SK-N-SH treated with all-trans-retinoic acid at 6 μM for 48 hours (cell line): ENCODE data around the gene ADM5.
A peak's percentile ranks its signal among the peaks of the same experiment; 100 is the strongest.

Experiments
- ATAC-seq: fragments of 200-7000 bp; cut with Tn5 transposase; 3 replicates; pipeline ENCODE4 v1.9.1; 2020; ENCODE audit warnings: mild to moderate bottlenecking, moderate library complexity
- ARNTL ChIP-seq: fragments of 450-650 bp; formaldehyde crosslinking; IDR thresholded peaks from 2 replicates; pipeline ENCODE4 v1.5.0; 2020; ENCODE audit warnings: low read depth, mild to moderate bottlenecking, moderate library complexity, borderline replicate concordance
- BACH2 ChIP-seq: fragments of 250-450 bp; sonication (Bioruptor Pico); IDR thresholded peaks from 2 replicates; pipeline ENCODE4 v1.9.0; 2021; ENCODE audit warnings: mild to moderate bottlenecking, borderline replicate concordance
- CSDC2 ChIP-seq: fragments of 250-450 bp; sonication (Bioruptor Pico); IDR thresholded peaks from 2 replicates; pipeline ENCODE4 v1.5.0; 2020; ENCODE audit warnings: mild to moderate bottlenecking, moderate library complexity
- ESRRG ChIP-seq: fragments of 250-450 bp; sonication (Bioruptor Pico); IDR thresholded peaks from 2 replicates; pipeline ENCODE4 v1.6.1; 2021; ENCODE audit warnings: mild to moderate bottlenecking
- GLIS3 ChIP-seq: fragments of 250-450 bp; sonication (Bioruptor Pico); IDR thresholded peaks from 2 replicates; pipeline ENCODE4 v1.5.0; 2020; ENCODE audit warnings: mild to moderate bottlenecking, moderate library complexity
- ISL1 ChIP-seq: fragments of 250-450 bp; sonication (Bioruptor Pico); IDR thresholded peaks from 2 replicates; pipeline ENCODE4 v2.1.2; 2022; ENCODE audit warnings: mild to moderate bottlenecking, moderate library complexity
- OSR1 ChIP-seq: fragments of 250-450 bp; sonication (Bioruptor Pico); IDR thresholded peaks from 2 replicates; pipeline ENCODE4 v1.8.0; 2022; ENCODE audit warnings: moderate library complexity, mild to moderate bottlenecking, inconsistent platforms
- PPARA ChIP-seq: fragments of 250-450 bp; sonication (Bioruptor Pico); IDR thresholded peaks from 2 replicates; pipeline ENCODE4 v1.5.0; 2020; ENCODE audit warnings: mild to moderate bottlenecking, borderline replicate concordance
- SNAI2 ChIP-seq: fragments of 250-450 bp; sonication (Bioruptor Pico); IDR thresholded peaks from 2 replicates; pipeline ENCODE4 v1.5.0; 2020; ENCODE audit warnings: mild to moderate bottlenecking, moderate library complexity
- TCF4 ChIP-seq: fragments of 250-450 bp; sonication (Bioruptor Pico); IDR thresholded peaks from 2 replicates; pipeline ENCODE4 v1.8.0; 2021; ENCODE audit warnings: mild to moderate bottlenecking, moderate library complexity, borderline replicate concordance
- TOX ChIP-seq: fragments of 250-450 bp; sonication (Bioruptor Pico); IDR thresholded peaks from 2 replicates; pipeline ENCODE4 v1.8.0; 2021; ENCODE audit warnings: mild to moderate bottlenecking, moderate library complexity, borderline replicate concordance
- ZC3H10 ChIP-seq: fragments of 250-450 bp; sonication (Bioruptor Pico); IDR thresholded peaks from 2 replicates; pipeline ENCODE4 v1.5.1; 2021; ENCODE audit warnings: mild to moderate bottlenecking, moderate library complexity
- ZFP3 ChIP-seq: fragments of 250-450 bp; sonication (Bioruptor Pico); IDR thresholded peaks from 2 replicates; pipeline ENCODE4 v1.5.0; 2020; ENCODE audit warnings: mild to moderate bottlenecking, moderate library complexity
- ZNF565 ChIP-seq: fragments of 450-650 bp; formaldehyde crosslinking; conservative IDR thresholded peaks from 2 replicates; pipeline ENCODE4 v1.5.0; 2020; ENCODE audit warnings: low read depth, mild to moderate bottlenecking, moderate library complexity
- ZNF70 ChIP-seq: fragments of 450-650 bp; formaldehyde crosslinking; IDR thresholded peaks from 2 replicates; pipeline ENCODE4 v1.5.0; 2020; ENCODE audit warnings: mild to moderate bottlenecking, moderate library complexity
- ZNF8 ChIP-seq: fragments of 450-650 bp; formaldehyde crosslinking; IDR thresholded peaks from 2 replicates; pipeline ENCODE4 v1.5.0; 2020; ENCODE audit warnings: mild to moderate bottlenecking, moderate library complexity
- TF ChIP-seq, protein P1 (sequence below): fragments of 250-450 bp; sonication (Bioruptor Pico); IDR thresholded peaks from 2 replicates; pipeline ENCODE4 v1.5.1; 2021; ENCODE audit warnings: mild to moderate bottlenecking, moderate library complexity
- TF ChIP-seq, protein P2 (sequence below): fragments of 250-450 bp; sonication (Bioruptor Pico); IDR thresholded peaks from 2 replicates; pipeline ENCODE4 v1.8.0; 2021; ENCODE audit warnings: low read depth, mild to moderate bottlenecking, moderate library complexity, borderline replicate concordance
- TF ChIP-seq, protein P3 (sequence below): fragments of 250-450 bp; sonication (Bioruptor Pico); IDR thresholded peaks from 2 replicates; pipeline ENCODE4 v1.8.0; 2020; ENCODE audit warnings: mild to moderate bottlenecking, moderate library complexity, borderline replicate concordance
- TF ChIP-seq, protein P4 (sequence below): fragments of 250-450 bp; sonication (Bioruptor Pico); IDR thresholded peaks from 2 replicates; pipeline ENCODE4 v1.5.0; 2020; ENCODE audit warnings: mild to moderate bottlenecking, moderate library complexity

Gene ADM5

DNA sequence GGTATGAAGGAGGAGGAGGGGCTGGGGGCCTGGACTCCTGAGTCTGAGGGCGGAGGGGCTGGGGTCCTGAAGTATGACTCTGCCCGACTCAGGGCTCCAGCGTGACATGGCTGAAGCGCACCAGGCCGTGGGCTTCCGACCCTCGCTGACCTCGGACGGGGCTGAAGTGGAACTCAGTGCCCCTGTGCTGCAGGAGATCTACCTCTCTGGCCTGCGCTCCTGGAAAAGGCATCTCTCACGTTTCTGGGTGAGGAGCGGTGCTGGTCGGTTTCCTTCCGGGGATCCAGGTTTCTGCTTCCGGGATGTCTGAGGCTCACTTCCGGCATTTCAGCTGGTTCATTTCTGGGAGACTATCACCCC, 2.7 kb downstream of the ADM5 start:
- TF ChIP-seq, protein P1, sequence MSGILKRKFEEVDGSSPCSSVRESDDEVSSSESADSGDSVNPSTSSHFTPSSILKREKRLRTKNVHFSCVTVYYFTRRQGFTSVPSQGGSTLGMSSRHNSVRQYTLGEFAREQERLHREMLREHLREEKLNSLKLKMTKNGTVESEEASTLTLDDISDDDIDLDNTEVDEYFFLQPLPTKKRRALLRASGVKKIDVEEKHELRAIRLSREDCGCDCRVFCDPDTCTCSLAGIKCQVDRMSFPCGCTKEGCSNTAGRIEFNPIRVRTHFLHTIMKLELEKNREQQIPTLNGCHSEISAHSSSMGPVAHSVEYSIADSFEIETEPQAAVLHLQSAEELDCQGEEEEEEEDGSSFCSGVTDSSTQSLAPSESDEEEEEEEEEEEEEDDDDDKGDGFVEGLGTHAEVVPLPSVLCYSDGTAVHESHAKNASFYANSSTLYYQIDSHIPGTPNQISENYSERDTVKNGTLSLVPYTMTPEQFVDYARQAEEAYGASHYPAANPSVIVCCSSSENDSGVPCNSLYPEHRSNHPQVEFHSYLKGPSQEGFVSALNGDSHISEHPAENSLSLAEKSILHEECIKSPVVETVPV (CRISPR knock-in tag), result no peak
- TF ChIP-seq, protein P2, sequence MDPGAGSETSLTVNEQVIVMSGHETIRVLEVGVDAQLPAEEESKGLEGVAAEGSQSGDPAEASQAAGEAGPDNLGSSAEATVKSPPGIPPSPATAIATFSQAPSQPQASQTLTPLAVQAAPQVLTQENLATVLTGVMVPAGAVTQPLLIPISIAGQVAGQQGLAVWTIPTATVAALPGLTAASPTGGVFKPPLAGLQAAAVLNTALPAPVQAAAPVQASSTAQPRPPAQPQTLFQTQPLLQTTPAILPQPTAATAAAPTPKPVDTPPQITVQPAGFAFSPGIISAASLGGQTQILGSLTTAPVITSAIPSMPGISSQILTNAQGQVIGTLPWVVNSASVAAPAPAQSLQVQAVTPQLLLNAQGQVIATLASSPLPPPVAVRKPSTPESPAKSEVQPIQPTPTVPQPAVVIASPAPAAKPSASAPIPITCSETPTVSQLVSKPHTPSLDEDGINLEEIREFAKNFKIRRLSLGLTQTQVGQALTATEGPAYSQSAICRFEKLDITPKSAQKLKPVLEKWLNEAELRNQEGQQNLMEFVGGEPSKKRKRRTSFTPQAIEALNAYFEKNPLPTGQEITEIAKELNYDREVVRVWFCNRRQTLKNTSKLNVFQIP (CRISPR knock-in tag), result no peak
- TF ChIP-seq ZNF565 (CRISPR knock-in tag) (no peak), CSDC2 (CRISPR knock-in tag) (no peak), TCF4 (CRISPR knock-in tag) (no peak), ZFP3 (CRISPR knock-in tag) (no peak), GLIS3 (no peak), SNAI2 (CRISPR knock-in tag) (no peak), ISL1 (no peak)
- TF ChIP-seq, protein P3, sequence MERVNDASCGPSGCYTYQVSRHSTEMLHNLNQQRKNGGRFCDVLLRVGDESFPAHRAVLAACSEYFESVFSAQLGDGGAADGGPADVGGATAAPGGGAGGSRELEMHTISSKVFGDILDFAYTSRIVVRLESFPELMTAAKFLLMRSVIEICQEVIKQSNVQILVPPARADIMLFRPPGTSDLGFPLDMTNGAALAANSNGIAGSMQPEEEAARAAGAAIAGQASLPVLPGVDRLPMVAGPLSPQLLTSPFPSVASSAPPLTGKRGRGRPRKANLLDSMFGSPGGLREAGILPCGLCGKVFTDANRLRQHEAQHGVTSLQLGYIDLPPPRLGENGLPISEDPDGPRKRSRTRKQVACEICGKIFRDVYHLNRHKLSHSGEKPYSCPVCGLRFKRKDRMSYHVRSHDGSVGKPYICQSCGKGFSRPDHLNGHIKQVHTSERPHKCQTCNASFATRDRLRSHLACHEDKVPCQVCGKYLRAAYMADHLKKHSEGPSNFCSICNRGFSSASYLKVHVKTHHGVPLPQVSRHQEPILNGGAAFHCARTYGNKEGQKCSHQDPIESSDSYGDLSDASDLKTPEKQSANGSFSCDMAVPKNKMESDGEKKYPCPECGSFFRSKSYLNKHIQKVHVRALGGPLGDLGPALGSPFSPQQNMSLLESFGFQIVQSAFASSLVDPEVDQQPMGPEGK (CRISPR knock-in tag), result no peak
- TF ChIP-seq, all 23 proteins: peak for 0
- peak; percentile 8; the same call in 1 of the 3 replicates for ATAC-seq

DNA sequence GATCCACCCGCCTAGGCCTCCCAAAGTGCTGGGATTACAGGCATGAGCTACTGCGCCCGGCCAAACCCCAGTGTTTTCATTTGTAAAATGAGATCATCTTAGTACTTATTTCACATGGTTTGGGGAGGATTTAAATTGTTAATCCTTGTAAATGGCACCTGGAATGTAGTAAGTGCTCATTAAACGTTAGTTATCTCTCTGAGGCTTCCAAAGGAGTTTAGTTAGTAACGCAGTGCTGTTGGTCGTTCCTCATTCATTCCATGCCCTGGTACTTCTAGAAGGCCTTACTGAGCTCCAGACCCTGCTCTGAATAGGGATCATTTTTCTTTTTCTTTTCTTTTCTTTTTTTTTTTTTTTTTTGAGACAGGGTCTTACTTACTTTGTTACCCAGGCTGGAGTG, 6.7 kb downstream of the ADM5 start:
- no peak for ATAC-seq
- TF ChIP-seq, protein P4, sequence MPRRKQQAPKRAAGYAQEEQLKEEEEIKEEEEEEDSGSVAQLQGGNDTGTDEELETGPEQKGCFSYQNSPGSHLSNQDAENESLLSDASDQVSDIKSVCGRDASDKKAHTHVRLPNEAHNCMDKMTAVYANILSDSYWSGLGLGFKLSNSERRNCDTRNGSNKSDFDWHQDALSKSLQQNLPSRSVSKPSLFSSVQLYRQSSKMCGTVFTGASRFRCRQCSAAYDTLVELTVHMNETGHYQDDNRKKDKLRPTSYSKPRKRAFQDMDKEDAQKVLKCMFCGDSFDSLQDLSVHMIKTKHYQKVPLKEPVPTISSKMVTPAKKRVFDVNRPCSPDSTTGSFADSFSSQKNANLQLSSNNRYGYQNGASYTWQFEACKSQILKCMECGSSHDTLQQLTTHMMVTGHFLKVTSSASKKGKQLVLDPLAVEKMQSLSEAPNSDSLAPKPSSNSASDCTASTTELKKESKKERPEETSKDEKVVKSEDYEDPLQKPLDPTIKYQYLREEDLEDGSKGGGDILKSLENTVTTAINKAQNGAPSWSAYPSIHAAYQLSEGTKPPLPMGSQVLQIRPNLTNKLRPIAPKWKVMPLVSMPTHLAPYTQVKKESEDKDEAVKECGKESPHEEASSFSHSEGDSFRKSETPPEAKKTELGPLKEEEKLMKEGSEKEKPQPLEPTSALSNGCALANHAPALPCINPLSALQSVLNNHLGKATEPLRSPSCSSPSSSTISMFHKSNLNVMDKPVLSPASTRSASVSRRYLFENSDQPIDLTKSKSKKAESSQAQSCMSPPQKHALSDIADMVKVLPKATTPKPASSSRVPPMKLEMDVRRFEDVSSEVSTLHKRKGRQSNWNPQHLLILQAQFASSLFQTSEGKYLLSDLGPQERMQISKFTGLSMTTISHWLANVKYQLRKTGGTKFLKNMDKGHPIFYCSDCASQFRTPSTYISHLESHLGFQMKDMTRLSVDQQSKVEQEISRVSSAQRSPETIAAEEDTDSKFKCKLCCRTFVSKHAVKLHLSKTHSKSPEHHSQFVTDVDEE (CRISPR knock-in tag), result no peak
- no peak for TF ChIP-seq CSDC2 (CRISPR knock-in tag)
- no peak for TF ChIP-seq ESRRG
- TF ChIP-seq TOX (CRISPR knock-in tag), result no peak
- TF ChIP-seq, protein P2 (CRISPR knock-in tag), result no peak
- no peak for TF ChIP-seq ISL1
- no peak for TF ChIP-seq OSR1 (CRISPR knock-in tag)
- TF ChIP-seq PPARA (CRISPR knock-in tag), result no peak
- no peak for TF ChIP-seq BACH2 (CRISPR knock-in tag)
- TF ChIP-seq, all 23 proteins: peak for 0

DNA sequence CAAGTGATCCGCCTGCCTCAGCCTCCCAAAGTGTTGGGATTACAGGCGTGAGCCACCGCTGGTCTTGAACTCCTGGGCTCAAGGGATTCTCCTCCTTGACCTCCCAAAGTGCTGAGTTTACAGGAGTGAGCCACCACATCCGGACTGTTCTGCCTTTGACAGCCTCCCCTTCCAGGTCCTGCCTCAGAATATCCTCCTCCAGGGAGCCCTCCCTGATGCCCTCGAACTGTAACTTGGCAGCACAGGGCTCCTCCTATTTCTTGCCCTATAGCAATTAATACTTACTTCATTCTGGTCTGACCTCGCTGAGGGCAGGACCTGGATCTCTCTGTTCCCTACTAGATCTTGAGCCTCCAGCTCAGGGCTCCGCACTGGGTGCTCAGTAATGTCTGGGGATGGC, 7.5 kb downstream of the ADM5 start:
- TF ChIP-seq, protein P1 (CRISPR knock-in tag), result no peak
- TF ChIP-seq TCF4 (CRISPR knock-in tag), result no peak
- no peak for ATAC-seq

DNA sequence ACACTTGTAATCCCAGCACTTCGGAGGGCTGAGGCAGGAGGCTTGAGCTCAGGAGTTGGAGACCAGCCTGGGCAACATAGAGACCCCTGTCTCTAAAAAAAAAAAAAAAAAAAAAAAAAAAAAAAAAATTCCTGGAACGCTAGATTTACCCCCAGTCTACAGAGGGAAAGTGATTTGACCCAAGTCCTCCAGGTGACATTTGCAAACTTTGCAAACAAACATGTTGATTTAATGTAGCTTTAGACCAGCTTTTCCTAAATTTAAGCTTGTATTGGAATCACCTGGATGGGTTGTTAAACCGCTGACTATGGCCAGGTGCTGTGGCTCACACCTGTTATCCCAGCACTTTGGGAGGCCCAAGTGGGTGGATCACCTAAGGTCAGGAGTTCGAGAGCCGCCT, 10.0 kb downstream of the ADM5 start:
- ATAC-seq, result no peak
- TF ChIP-seq ZC3H10 (CRISPR knock-in tag) (no peak), SNAI2 (CRISPR knock-in tag) (no peak), ZFP3 (CRISPR knock-in tag) (no peak), ZNF70 (CRISPR knock-in tag) (no peak), CSDC2 (CRISPR knock-in tag) (no peak), ARNTL (CRISPR knock-in tag) (no peak), GLIS3 (no peak), ESRRG (no peak), ZNF565 (CRISPR knock-in tag) (no peak), BACH2 (CRISPR knock-in tag) (no peak), ZNF8 (CRISPR knock-in tag) (no peak), TOX (CRISPR knock-in tag) (no peak), PPARA (CRISPR knock-in tag) (no peak)
- TF ChIP-seq, protein P3 (CRISPR knock-in tag), result no peak
- TF ChIP-seq, protein P1 (CRISPR knock-in tag), result no peak
